ENCODE measurements around the gene ECHDC3.

DNA sequence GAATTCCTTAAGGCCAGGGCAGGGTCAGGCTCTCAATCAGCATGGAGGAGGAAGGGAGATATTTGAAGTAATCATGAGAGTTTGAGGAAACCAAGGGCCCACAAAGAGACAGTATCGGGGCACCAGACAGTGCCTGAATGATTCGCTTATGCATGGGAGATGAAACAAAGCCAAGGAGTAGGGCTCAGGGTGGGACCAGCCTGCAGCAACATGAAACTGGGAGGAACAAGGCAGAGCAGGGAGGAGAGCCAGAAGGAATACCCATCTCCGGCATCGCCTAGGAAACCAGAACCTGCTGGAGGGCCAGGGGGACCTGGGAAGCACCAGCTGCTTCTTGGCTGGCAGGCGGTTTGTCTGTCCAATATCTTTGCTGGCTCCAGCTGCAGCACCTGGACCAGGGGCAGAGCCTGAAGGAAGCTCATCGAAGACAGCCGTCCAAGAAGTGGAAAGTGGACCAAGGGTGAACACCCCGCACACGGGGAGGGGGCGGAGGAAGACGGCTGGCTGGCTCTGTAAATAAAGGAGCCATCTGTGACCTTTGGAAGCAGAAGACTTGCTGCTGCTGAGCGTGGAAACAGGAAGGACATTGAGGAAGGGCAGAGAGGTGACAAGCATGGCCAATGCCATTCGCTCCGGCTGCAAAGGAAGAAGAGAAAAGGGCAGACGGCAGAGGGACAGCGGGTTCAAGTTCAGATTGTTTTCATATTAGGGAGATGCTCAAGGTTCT lies 34.4 kb upstream of the ECHDC3 start:
- TF ChIP-seq, protein P1, sequence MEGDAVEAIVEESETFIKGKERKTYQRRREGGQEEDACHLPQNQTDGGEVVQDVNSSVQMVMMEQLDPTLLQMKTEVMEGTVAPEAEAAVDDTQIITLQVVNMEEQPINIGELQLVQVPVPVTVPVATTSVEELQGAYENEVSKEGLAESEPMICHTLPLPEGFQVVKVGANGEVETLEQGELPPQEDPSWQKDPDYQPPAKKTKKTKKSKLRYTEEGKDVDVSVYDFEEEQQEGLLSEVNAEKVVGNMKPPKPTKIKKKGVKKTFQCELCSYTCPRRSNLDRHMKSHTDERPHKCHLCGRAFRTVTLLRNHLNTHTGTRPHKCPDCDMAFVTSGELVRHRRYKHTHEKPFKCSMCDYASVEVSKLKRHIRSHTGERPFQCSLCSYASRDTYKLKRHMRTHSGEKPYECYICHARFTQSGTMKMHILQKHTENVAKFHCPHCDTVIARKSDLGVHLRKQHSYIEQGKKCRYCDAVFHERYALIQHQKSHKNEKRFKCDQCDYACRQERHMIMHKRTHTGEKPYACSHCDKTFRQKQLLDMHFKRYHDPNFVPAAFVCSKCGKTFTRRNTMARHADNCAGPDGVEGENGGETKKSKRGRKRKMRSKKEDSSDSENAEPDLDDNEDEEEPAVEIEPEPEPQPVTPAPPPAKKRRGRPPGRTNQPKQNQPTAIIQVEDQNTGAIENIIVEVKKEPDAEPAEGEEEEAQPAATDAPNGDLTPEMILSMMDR (IDR thresholded peaks at IDR 0.05; ENCODE audit: low read length): no peak
- no peak for TF ChIP-seq EZH2 (IDR thresholded peaks at IDR 0.05; ENCODE audit: borderline replicate concordance, low read length)

Data from OCI-LY1 (cell line).